ENCODE measurements around the gene IGSF6. TPM values are rescaled to one million over a fixed set of nuclear protein-coding genes. Genes with fewer than 3 reads are reported as not detected.

The IGSF6 gene
- polyA plus RNA-seq, 1 of the 3 experiments (the other 2 are of a cell fraction), result not detected

GRCh38 chr16:21610006-21610544 is 42.3 kb downstream of the IGSF6 start:
- no peak for DNase-seq
- TF ChIP-seq PBX3 (IDR thresholded peaks at IDR 0.05) (no peak), NFIC (IDR thresholded peaks at IDR 0.05; ENCODE audit: borderline replicate concordance) (no peak), ZBTB33 (IDR thresholded peaks at IDR 0.05; ENCODE audit: borderline replicate concordance, low read depth) (no peak), YY1 (IDR thresholded peaks at IDR 0.05; ENCODE audit: low read depth) (no peak), RAD21 (IDR thresholded peaks at IDR 0.05; ENCODE audit: low read length) (no peak), RCOR1 (IDR thresholded peaks at IDR 0.05; ENCODE audit: low read length) (no peak), FOXJ3 (CRISPR knock-in tag; IDR thresholded peaks at IDR 0.05) (no peak)
- H3K9me3 ChIP-seq, result no peaks in the 10 kb centered on the region
- H4K20me1 ChIP-seq (ENCODE audit: insufficient read depth), result peaks cover 81% of the 10 kb centered on the region
- no peak overlapping the region for H2AFZ ChIP-seq (ENCODE audit: low read depth)
- peaks cover 17 to 29% of the 10 kb centered on the region in 2 experiments for H3K4me1 ChIP-seq (ENCODE audit: control insufficient read depth in 1 of 2, insufficient read depth in 2 of 2, low read depth in 1 of 2, low read length in 1 of 2)
- no peaks in the 10 kb centered on the region for H3K27me3 ChIP-seq (ENCODE audit: insufficient read depth)
- 93% methylated on average over 3 of the region's 3 CpGs for WGBS (ENCODE audit: low lambda C conversion rate)
- no peak overlapping the region for H3K27ac ChIP-seq (ENCODE audit: low read depth in 2 of 2, low read length in 1 of 2)
- H3K36me3 ChIP-seq (replicated peaks in 1 of 2; ENCODE audit: control insufficient read depth in 1 of 2, insufficient read depth in 2 of 2, low read length in 1 of 2), result peaks cover 3 to 4% of the 10 kb centered on the region in 2 experiments
- H3K9me2 ChIP-seq, result no peaks in the 10 kb centered on the region
- H3F3A ChIP-seq (replicated peaks; ENCODE audit: insufficient read depth), result peaks cover 12% of the 10 kb centered on the region
- H3K79me2 ChIP-seq (ENCODE audit: insufficient read depth), result peaks cover 100% of the 10 kb centered on the region
- POLR2A ChIA-PET, result no interaction called here
- CTCF ChIA-PET, result interaction anchor here (0.9 to 3.3 kb wide), 6 partner anchors 8 to 98 kb away, joined by 3 to 11 read pairs (median 5); partner anchors contain the start of gene METTL9
- H3K9ac ChIP-seq, result no peak overlapping the region
- H3K4me2 ChIP-seq, result no peak overlapping the region
- H3K4me3 ChIP-seq (ENCODE audit: low read depth in 2 of 2, low read length in 1 of 2), result no peak overlapping the region

GRCh38 chr16:21608639-21609328 is 43.6 kb downstream of the IGSF6 start:
- Histone ChIP-seq H4K20me1 (ENCODE audit: insufficient read depth) (peaks cover 93% of the 10 kb centered on the region), H2AFZ (ENCODE audit: low read depth) (no peak overlapping the region), H3F3A (replicated peaks; ENCODE audit: insufficient read depth) (peaks cover 4% of the 10 kb centered on the region), H3K4me1 (ENCODE audit: control insufficient read depth in 1 of 2, insufficient read depth in 2 of 2, low read depth in 1 of 2, low read length in 1 of 2) (peaks cover 20 to 24% of the 10 kb centered on the region in 2 experiments), H3K27me3 (ENCODE audit: insufficient read depth) (no peaks in the 10 kb centered on the region), H3K36me3 (replicated peaks in 1 of 2; ENCODE audit: control insufficient read depth in 1 of 2, insufficient read depth in 2 of 2, low read length in 1 of 2) (peaks cover 0 to 4% of the 10 kb centered on the region in 2 experiments), H3K4me2 (no peak overlapping the region), H3K79me2 (ENCODE audit: insufficient read depth) (peaks cover 100% of the 10 kb centered on the region), H3K4me3 (ENCODE audit: low read depth in 2 of 2, low read length in 1 of 2) (no peak overlapping the region), H3K27ac (ENCODE audit: low read depth in 2 of 2, low read length in 1 of 2) (peak overlapping the region in 1 of 2 experiments; percentile 20; a peak in 1 of 4 replicates), H3K9me2 (no peaks in the 10 kb centered on the region), H3K9me3 (no peaks in the 10 kb centered on the region), H3K9ac (no peak overlapping the region)
- ChIA-PET POLR2A (no interaction called here), CTCF (interaction anchor here (0.6 to 3.3 kb wide), 8 partner anchors 9 to 100 kb away, joined by 3 to 11 read pairs (median 4); partner anchors contain the start of gene METTL9)
- 95% methylated on average over 3 of the region's 3 CpGs for WGBS (ENCODE audit: low lambda C conversion rate)
- no peak for DNase-seq
- TF ChIP-seq NFIC (IDR thresholded peaks at IDR 0.05; ENCODE audit: borderline replicate concordance), result no peak
- no peak for TF ChIP-seq RXRA (IDR thresholded peaks at IDR 0.05; ENCODE audit: borderline replicate concordance, low read depth)
- no peak for TF ChIP-seq SMC3 (IDR thresholded peaks at IDR 0.05; ENCODE audit: low read depth, low read length)
- no peak for TF ChIP-seq ELF1 (IDR thresholded peaks at IDR 0.05)
- TF ChIP-seq POLR2AphosphoS5 (IDR thresholded peaks at IDR 0.05; ENCODE audit: low read depth, low read length), result no peak
- TF ChIP-seq FOXM1 (IDR thresholded peaks at IDR 0.05; ENCODE audit: low read depth), result no peak
- TF ChIP-seq MAX (IDR thresholded peaks at IDR 0.05; ENCODE audit: low read depth), result no peak
- TF ChIP-seq USF1 (IDR thresholded peaks at IDR 0.05; ENCODE audit: borderline replicate concordance, low read depth), result no peak
- TF ChIP-seq NRF1 (IDR thresholded peaks at IDR 0.05; ENCODE audit: low read depth, low read length), result no peak
- TF ChIP-seq GATA2 (CRISPR knock-in tag; IDR thresholded peaks at IDR 0.05), result no peak
- TF ChIP-seq REST (IDR thresholded peaks at IDR 0.05; ENCODE audit: low read depth, low read length), result no peak
